ENCODE data around the gene TPGS2.

TPGS2 gene

DNA sequence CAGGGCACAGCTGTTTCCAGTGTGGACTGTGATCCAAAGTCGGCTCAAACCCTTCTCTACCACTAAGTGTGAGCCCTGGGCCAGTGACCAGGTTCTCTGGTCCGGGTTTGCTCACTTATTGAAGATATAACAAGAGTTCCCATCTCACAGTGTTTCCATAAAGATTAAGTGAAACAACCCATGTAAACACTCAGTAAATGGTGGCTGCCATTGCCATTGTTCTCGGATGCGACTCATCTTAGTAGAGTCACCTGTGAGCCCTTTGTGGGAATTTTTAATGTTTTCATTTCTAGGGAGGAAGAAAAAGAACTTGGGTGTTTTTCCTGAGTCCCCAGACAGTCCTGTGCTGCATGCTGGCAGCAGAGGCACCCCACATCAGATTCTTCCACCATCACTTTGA lies 53.4 kb downstream of the TPGS2 start:
- no peak for DNase-seq
- no peaks in the 10 kb centered on the region for H3K79me2 ChIP-seq (ENCODE audit: control insufficient read depth, insufficient read depth, low read length, poor library complexity)

DNA sequence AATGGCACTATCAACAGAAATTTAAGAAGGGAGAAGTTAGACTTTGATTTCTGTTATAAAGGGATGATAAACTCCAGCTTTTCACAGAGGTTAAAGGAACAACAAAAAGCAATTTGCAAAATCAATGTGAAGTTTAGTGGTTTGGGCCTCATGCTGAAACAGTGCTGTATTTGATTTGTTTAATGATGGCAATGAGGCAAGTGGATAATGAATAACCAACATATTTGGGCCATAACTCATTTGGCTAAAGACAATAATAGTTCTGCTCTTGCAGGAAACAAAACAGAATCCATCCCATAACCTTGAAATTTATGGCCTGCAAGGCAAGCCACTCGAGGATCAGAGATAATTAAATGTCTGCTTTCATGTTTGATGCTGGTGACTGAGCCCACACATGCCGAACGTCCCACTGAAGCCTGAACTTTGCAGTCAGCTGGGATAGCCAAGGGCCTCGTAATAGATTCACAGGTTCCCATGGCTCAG lies 56.5 kb downstream of the TPGS2 start:
- Histone ChIP-seq H3K27ac (ENCODE audit: low read depth, low read length) (no peak overlapping the region), H3K36me3 (ENCODE audit: control insufficient read depth in 1 of 2, insufficient read depth in 2 of 2, low read length in 2 of 2) (peaks cover 29 to 34% of the 10 kb centered on the region in 2 experiments), H3K18ac (ENCODE audit: low read length) (no peak overlapping the region), H3K4me1 (ENCODE audit: control insufficient read depth in 1 of 2, insufficient read depth in 2 of 2, low read length in 2 of 2) (no peaks in the 10 kb centered on the region), H3K9me3 (ENCODE audit: insufficient read depth, low read depth, low read length) (peaks cover 3% of the 10 kb centered on the region), H2AK5ac (ENCODE audit: low read length) (no peak overlapping the region), H2BK120ac (ENCODE audit: insufficient read depth, low read length, poor library complexity) (no peak overlapping the region), H3K4me2 (ENCODE audit: low read length) (no peak overlapping the region), H2BK12ac (ENCODE audit: low read length) (no peak overlapping the region), H3K23ac (ENCODE audit: low read length) (no peak overlapping the region), H4K91ac (ENCODE audit: low read depth, low read length) (no peak overlapping the region), H3K9ac (ENCODE audit: low read length) (no peak overlapping the region), H3K79me1 (ENCODE audit: low read length) (no peaks in the 10 kb centered on the region), H4K8ac (ENCODE audit: low read depth, low read length) (no peak overlapping the region), H3K4me3 (ENCODE audit: low read depth, low read length) (no peak overlapping the region), H3K79me2 (ENCODE audit: control insufficient read depth, insufficient read depth, low read length, poor library complexity) (no peaks in the 10 kb centered on the region), H2BK5ac (ENCODE audit: low read depth, low read length, poor library complexity) (no peak overlapping the region), H3K14ac (ENCODE audit: low read length) (no peak overlapping the region), H2AFZ (ENCODE audit: insufficient read depth, low read length, poor library complexity) (no peak overlapping the region), H3K4ac (ENCODE audit: low read depth, low read length) (no peak overlapping the region), H4K12ac (ENCODE audit: low read depth, low read length) (no peak overlapping the region), H3K27me3 (ENCODE audit: insufficient read depth, low read length) (no peaks in the 10 kb centered on the region)
- DNase-seq, result no peak
- no CpG with 5 or more reads among the region's 4 CpGs for WGBS (ENCODE audit: extremely low coverage, insufficient coverage, insufficient read length)

More for the DNA sequence above, 53.4 kb downstream of the TPGS2 start:
- Histone ChIP-seq H3K14ac (ENCODE audit: low read length) (no peak overlapping the region), H3K4ac (ENCODE audit: low read depth, low read length) (no peak overlapping the region), H4K12ac (ENCODE audit: low read depth, low read length) (no peak overlapping the region), H2AFZ (ENCODE audit: insufficient read depth, low read length, poor library complexity) (no peak overlapping the region), H3K18ac (ENCODE audit: low read length) (no peak overlapping the region), H3K27ac (ENCODE audit: low read depth, low read length) (no peak overlapping the region), H3K27me3 (ENCODE audit: insufficient read depth, low read length) (no peaks in the 10 kb centered on the region), H4K8ac (ENCODE audit: low read depth, low read length) (no peak overlapping the region), H3K4me1 (ENCODE audit: control insufficient read depth in 1 of 2, insufficient read depth in 2 of 2, low read length in 2 of 2) (no peaks in the 10 kb centered on the region), H2AK5ac (ENCODE audit: low read length) (no peak overlapping the region), H3K79me1 (ENCODE audit: low read length) (no peaks in the 10 kb centered on the region), H4K91ac (ENCODE audit: low read depth, low read length) (no peak overlapping the region), H3K36me3 (ENCODE audit: control insufficient read depth in 1 of 2, insufficient read depth in 2 of 2, low read length in 2 of 2) (peaks cover 28 to 33% of the 10 kb centered on the region in 2 experiments), H3K9me3 (ENCODE audit: insufficient read depth, low read depth, low read length) (peaks cover 3% of the 10 kb centered on the region), H3K4me3 (ENCODE audit: low read depth, low read length) (no peak overlapping the region), H3K23ac (ENCODE audit: low read length) (no peak overlapping the region), H3K9ac (ENCODE audit: low read length) (no peak overlapping the region), H3K4me2 (ENCODE audit: low read length) (no peak overlapping the region), H2BK5ac (ENCODE audit: low read depth, low read length, poor library complexity) (no peak overlapping the region), H2BK12ac (ENCODE audit: low read length) (no peak overlapping the region), H2BK120ac (ENCODE audit: insufficient read depth, low read length, poor library complexity) (no peak overlapping the region)
- no CpG with 5 or more reads among the region's 4 CpGs for WGBS (ENCODE audit: extremely low coverage, insufficient coverage, insufficient read length)

DNA sequence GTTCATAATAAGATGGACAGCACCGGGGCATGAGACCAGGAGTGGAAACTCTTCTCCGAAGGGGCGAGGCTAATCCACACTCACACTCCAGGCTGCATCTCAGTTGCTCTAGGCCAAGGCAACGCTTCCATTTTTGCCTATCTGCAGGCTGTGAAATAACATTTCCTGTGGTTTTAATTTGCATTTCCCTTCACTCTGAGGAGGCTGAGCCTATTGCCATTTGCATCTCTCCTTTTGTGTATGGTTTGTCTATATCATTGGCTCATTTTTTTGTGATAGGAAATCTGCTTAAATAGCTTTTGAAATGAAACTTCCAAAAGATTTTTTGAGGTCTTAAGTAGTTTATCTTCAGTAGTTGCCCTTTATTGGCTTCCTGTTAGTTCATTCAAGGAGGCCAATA lies 57.6 kb downstream of the TPGS2 start:
- no peaks in the 10 kb centered on the region for H3K27me3 ChIP-seq (ENCODE audit: insufficient read depth, low read length)
- WGBS (ENCODE audit: extremely low coverage, insufficient coverage, insufficient read length), result no CpG with 5 or more reads among the region's 4 CpGs
- H3K18ac ChIP-seq (ENCODE audit: low read length), result no peak overlapping the region
- H3K4ac ChIP-seq (ENCODE audit: low read depth, low read length), result no peak overlapping the region
- H4K12ac ChIP-seq (ENCODE audit: low read depth, low read length), result no peak overlapping the region
- H3K36me3 ChIP-seq (ENCODE audit: control insufficient read depth in 1 of 2, insufficient read depth in 2 of 2, low read length in 2 of 2), result peaks cover 29 to 31% of the 10 kb centered on the region in 2 experiments
- DNase-seq, result no peak
- H2BK5ac ChIP-seq (ENCODE audit: low read depth, low read length, poor library complexity), result no peak overlapping the region
- no peak overlapping the region for H3K14ac ChIP-seq (ENCODE audit: low read length)
- H3K4me1 ChIP-seq (ENCODE audit: control insufficient read depth in 1 of 2, insufficient read depth in 2 of 2, low read length in 2 of 2), result no peaks in the 10 kb centered on the region
- H3K4me2 ChIP-seq (ENCODE audit: low read length), result no peak overlapping the region
- H3K4me3 ChIP-seq (ENCODE audit: low read depth, low read length), result no peak overlapping the region
- H2AFZ ChIP-seq (ENCODE audit: insufficient read depth, low read length, poor library complexity), result no peak overlapping the region
- no peak overlapping the region for H2AK5ac ChIP-seq (ENCODE audit: low read length)
- H2BK120ac ChIP-seq (ENCODE audit: insufficient read depth, low read length, poor library complexity), result no peak overlapping the region
- no peaks in the 10 kb centered on the region for H3K79me2 ChIP-seq (ENCODE audit: control insufficient read depth, insufficient read depth, low read length, poor library complexity)
- no peaks in the 10 kb centered on the region for H3K79me1 ChIP-seq (ENCODE audit: low read length)
- no peak overlapping the region for H4K8ac ChIP-seq (ENCODE audit: low read depth, low read length)
- no peak overlapping the region for H3K23ac ChIP-seq (ENCODE audit: low read length)
- no peak overlapping the region for H3K27ac ChIP-seq (ENCODE audit: low read depth, low read length)
- H2BK12ac ChIP-seq (ENCODE audit: low read length), result no peak overlapping the region
- no peak overlapping the region for H4K91ac ChIP-seq (ENCODE audit: low read depth, low read length)
- peaks cover 3% of the 10 kb centered on the region for H3K9me3 ChIP-seq (ENCODE audit: insufficient read depth, low read depth, low read length)
- H3K9ac ChIP-seq (ENCODE audit: low read length), result no peak overlapping the region

DNA sequence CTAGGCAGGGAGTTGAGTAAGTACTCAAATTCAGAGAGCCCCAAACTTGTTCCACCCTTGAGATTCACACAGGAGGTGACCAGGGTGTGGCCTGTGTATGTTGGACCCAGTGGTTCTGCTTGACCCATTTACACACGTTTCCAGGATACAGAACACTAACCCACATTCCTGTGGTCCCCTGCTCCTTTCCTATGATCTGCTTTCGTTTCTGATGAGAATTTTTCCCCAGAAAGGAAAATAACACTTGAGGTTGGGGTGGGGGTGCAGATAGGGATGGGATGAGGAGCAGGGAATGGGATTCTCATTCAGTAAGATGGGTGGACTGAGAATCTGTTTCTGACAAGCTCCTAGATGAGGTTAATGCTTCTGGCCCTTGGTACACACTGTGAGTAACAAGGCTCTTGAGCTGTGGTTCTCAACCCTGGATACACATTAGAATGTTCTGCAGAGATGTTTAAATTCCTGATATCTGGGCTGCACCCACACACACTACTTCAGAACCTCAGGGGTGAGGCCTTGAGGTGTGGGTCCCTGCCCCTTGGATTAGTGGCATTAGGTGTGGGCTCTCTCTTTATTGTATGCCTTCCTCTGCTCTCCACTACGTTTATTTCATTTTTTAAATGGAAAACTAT lies 58.4 kb downstream of the TPGS2 start:
- Histone ChIP-seq H3K14ac (ENCODE audit: low read length) (no peak overlapping the region), H3K27me3 (ENCODE audit: insufficient read depth, low read length) (no peaks in the 10 kb centered on the region), H2BK12ac (ENCODE audit: low read length) (no peak overlapping the region), H3K4me1 (ENCODE audit: control insufficient read depth in 1 of 2, insufficient read depth in 2 of 2, low read length in 2 of 2) (no peaks in the 10 kb centered on the region), H2AK5ac (ENCODE audit: low read length) (no peak overlapping the region), H4K91ac (ENCODE audit: low read depth, low read length) (no peak overlapping the region), H3K27ac (ENCODE audit: low read depth, low read length) (no peak overlapping the region), H2AFZ (ENCODE audit: insufficient read depth, low read length, poor library complexity) (no peak overlapping the region), H2BK5ac (ENCODE audit: low read depth, low read length, poor library complexity) (no peak overlapping the region), H4K8ac (ENCODE audit: low read depth, low read length) (no peak overlapping the region), H3K79me2 (ENCODE audit: control insufficient read depth, insufficient read depth, low read length, poor library complexity) (no peaks in the 10 kb centered on the region), H3K18ac (ENCODE audit: low read length) (no peak overlapping the region), H3K4me2 (ENCODE audit: low read length) (no peak overlapping the region), H4K12ac (ENCODE audit: low read depth, low read length) (no peak overlapping the region), H3K4ac (ENCODE audit: low read depth, low read length) (no peak overlapping the region), H3K9me3 (ENCODE audit: insufficient read depth, low read depth, low read length) (peaks cover 3% of the 10 kb centered on the region), H3K23ac (ENCODE audit: low read length) (no peak overlapping the region), H3K79me1 (ENCODE audit: low read length) (no peaks in the 10 kb centered on the region), H3K9ac (ENCODE audit: low read length) (no peak overlapping the region), H3K36me3 (ENCODE audit: control insufficient read depth in 1 of 2, insufficient read depth in 2 of 2, low read length in 2 of 2) (peaks cover 24 to 28% of the 10 kb centered on the region in 2 experiments), H3K4me3 (ENCODE audit: low read depth, low read length) (no peak overlapping the region), H2BK120ac (ENCODE audit: insufficient read depth, low read length, poor library complexity) (no peak overlapping the region)
- no CpG with 5 or more reads among the region's 3 CpGs for WGBS (ENCODE audit: extremely low coverage, insufficient coverage, insufficient read length)
- no peak for DNase-seq
